Spleen (tissue), 11 donors: ENCODE results near the gene KCNK5. TPM values are rescaled to one million over a fixed set of nuclear protein-coding genes. Genes with fewer than 3 reads are reported as not detected.
A peak's percentile ranks its signal among the peaks of the same experiment; 100 is the strongest.

Experiments used
- DNase-seq: peaks from one replicate; pipeline ENCODE4 v3.0.0-alpha.2; 2020
- H3K27ac ChIP-seq, 8 donors: fragments of 200-600 bp; sonication (generic) in 7 of 8; 1 replicate in 4 of 8; 2 replicates in 4 of 8; pipeline versions ENCODE4 v1.5.0 to v1.8.0; 2016 to 2021; ENCODE audit warnings: inconsistent platforms in 4 of 8, mild to moderate bottlenecking in 4 of 8, moderate library complexity in 1 of 8
- H3K27me3 ChIP-seq, 7 donors: fragments of 200-600 bp; sonication (generic) in 6 of 7; replicated peaks in 1 of 7; 1 replicate in 4 of 7; 2 replicates in 3 of 7; pipeline versions ENCODE4 v1.5.0 to v1.8.0; 2016 to 2021; ENCODE audit warnings: inconsistent platforms in 3 of 7, mild to moderate bottlenecking in 1 of 7
- H3K36me3 ChIP-seq, 6 donors: fragments of 200-600 bp; sonication (generic) in 5 of 6; 1 replicate in 4 of 6; 2 replicates in 2 of 6; pipeline versions ENCODE4 v1.5.0 to v1.8.0; 2016 to 2021; ENCODE audit warnings: inconsistent platforms in 2 of 6
- H3K4me1 ChIP-seq, 6 donors: fragments of 200-600 bp; sonication (generic) in 5 of 6; 1 replicate in 3 of 6; 2 replicates in 3 of 6; pipeline versions ENCODE4 v1.5.0 to v1.8.0; 2016 to 2021; ENCODE audit warnings: inconsistent platforms in 3 of 6
- H3K4me3 ChIP-seq, 8 donors: fragments of 200-600 bp; sonication (generic) in 7 of 8; 1 replicate in 4 of 8; 2 replicates in 4 of 8; pipeline versions ENCODE4 v1.5.0 to v1.8.0; 2016 to 2021; ENCODE audit warnings: inconsistent platforms in 4 of 8, mild to moderate bottlenecking in 4 of 8, moderate library complexity in 2 of 8
- H3K9me3 ChIP-seq, 8 donors: fragments of 200-600 bp; sonication (generic) in 7 of 8; 1 replicate in 4 of 8; 2 replicates in 4 of 8; pipeline versions ENCODE4 v1.5.0 to v1.8.0; 2016 to 2021; ENCODE audit warnings: inconsistent platforms in 4 of 8
- CTCF ChIP-seq, 11 experiments: fragments of 200-600 bp in 7 of 11; fragments of 450-650 bp in 4 of 11; sonication (generic) in 4 of 11; IDR thresholded peaks in 8 of 11; conservative IDR thresholded peaks in 3 of 11; 1 replicate in 7 of 11; 2 replicates in 4 of 11; pipeline versions ENCODE4 v1.4.0 to v1.8.0; 2016 to 2021; ENCODE audit warnings: antibody characterized with exemption in 11 of 11, inconsistent platforms in 4 of 11, mild to moderate bottlenecking in 1 of 11
- POLR2A ChIP-seq, 3 donors: fragments of 450-650 bp; IDR thresholded peaks; one replicate each; pipeline ENCODE4 v1.5.1; 2017; ENCODE audit warnings: antibody characterized with exemption in 3 of 3, mild to moderate bottlenecking in 1 of 3
- POLR2AphosphoS5 ChIP-seq, 3 donors: sonication (generic); formaldehyde crosslinking; IDR thresholded peaks; one replicate each; pipeline ENCODE4 v1.5.1; 2017; ENCODE audit warnings: antibody characterized with exemption in 3 of 3
- WGBS, 5 donors: extraction: QIAGEN DNeasy Blood & Tissue Kit in 3 of 5; methylation state at CpG; one replicate each; pipeline versions ENCODE4 v1.1.5 to v1.1.7; 2013 to 2018; 5-methylcytosine and 5-hydroxymethylcytosine counted together
- intact Hi-C: fragments of 100-400 bp; cut with DNase I; formaldehyde crosslinking; loops from one replicate; pipeline ENCODE4 v1.15.0; 2023; ENCODE audit warnings: low total_unique reads
- polyA plus RNA-seq, 3 donors: library from polyadenylated mRNA; stranded (reverse); fragments of 200-250 nt; gene quantifications; one replicate each; pipeline ENCODE4 v1.2.1, GENCODE V29; 2013
- total RNA-seq, 7 donors: library from RNA; depleted of rRNA in 3 of 7; stranded (reverse); fragments of >200 nt in 3 of 7; fragmentation: NEBNext Ultra II Directional in 4 of 7; extraction: Animal tissue kit (Norgen Biotek cat#: 25700) in 4 of 7; gene quantifications; one replicate each; pipeline versions ENCODE4 v1.1.0 to v1.2.1, GENCODE V29; 2016 to 2021
- donor health status: healthy with polysubstance abuse.
- donor health status: DM: no; HTN: no; CAD: no; lungs with moderate emphysema.
- donor health status: DM: no; HTN: no; CAD: no.
- donor health status: Bipolar disorder and iron deficiency.
- donor health status: healthy.
- donor health status: DM: no; HTN: no; CAD: no.
- donor health status: DM: yes; HTN: yes; CAD: no.

KCNK5 gene
- total and polyA plus RNA-seq, 10 donors, result 0.52 to 5.9 (median 3.2) TPM

DNA sequence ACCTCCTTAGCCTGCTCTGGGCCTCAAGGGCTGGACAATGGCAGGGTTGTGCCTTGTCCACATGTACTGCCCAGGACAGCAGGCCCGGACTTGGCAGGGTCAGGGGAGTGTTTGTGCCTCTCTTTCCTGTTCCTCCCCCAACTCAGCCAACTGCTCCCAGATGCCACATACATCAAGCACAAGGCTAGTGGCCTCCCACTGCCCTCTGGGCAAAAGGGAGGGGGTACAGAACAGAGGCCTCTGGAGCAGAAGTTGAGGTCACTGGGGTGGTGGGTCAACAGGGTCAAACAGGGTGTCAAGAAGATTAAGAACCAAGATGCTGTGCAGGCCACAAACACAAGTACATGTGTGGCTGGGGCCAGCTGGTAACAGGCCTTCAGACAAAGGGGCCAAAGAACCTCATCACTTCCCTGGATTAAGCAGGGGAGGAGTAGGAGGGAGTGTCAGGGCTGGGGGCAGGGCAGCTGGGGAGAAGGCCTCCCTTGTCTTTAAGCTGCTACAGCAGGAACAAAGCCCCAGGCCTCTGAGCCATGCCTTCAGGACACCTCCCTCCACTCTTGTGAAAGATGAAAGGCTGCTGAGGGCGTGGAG is 36.0 kb downstream of the KCNK5 start:
- Histone ChIP-seq H3K27me3 (no peaks in the 10 kb centered on the region), H3K9me3 (no peaks in the 10 kb centered on the region), H3K27ac (no peak overlapping the region), H3K36me3 (peaks cover 0 to 53% (median 4%) of the 10 kb centered on the region in 6 donors), H3K4me3 (no peak overlapping the region), H3K4me1 (peaks cover 0 to 17% (median 4%) of the 10 kb centered on the region in 6 donors)
- intact Hi-C loops, result no loop called here
- WGBS, 5 donors, result 63 to 100% (median 81%) methylated on average over 1 to 2 of the region's 2 CpGs
- DNase-seq, result no peak
- no peak for TF ChIP-seq POLR2AphosphoS5 (IDR thresholded peaks at IDR 0.05)
- TF ChIP-seq CTCF (IDR thresholded peaks at IDR 0.05 in 8 of 11, conservative IDR thresholded peaks at IDR 0.05 in 3 of 11), result no peak
- no peak for TF ChIP-seq POLR2A (IDR thresholded peaks at IDR 0.05)

GRCh38 chr6:39192736-39193135 is 36.5 kb downstream of the KCNK5 start:
- 87 to 95% (median 89%) methylated on average over 6 of the region's 6 CpGs for WGBS, 5 donors
- Histone ChIP-seq H3K36me3 (peaks cover 0 to 53% (median 4%) of the 10 kb centered on the region in 6 donors), H3K4me3 (no peak overlapping the region), H3K27me3 (no peaks in the 10 kb centered on the region), H3K9me3 (no peaks in the 10 kb centered on the region), H3K27ac (no peak overlapping the region), H3K4me1 (peaks cover 0 to 12% (median 3%) of the 10 kb centered on the region in 6 donors)
- intact Hi-C loops, result no loop called here
- DNase-seq, result no peak
- TF ChIP-seq POLR2AphosphoS5 (IDR thresholded peaks at IDR 0.05) (no peak), POLR2A (IDR thresholded peaks at IDR 0.05) (no peak), CTCF (IDR thresholded peaks at IDR 0.05 in 8 of 11, conservative IDR thresholded peaks at IDR 0.05 in 3 of 11) (no peak)

DNA sequence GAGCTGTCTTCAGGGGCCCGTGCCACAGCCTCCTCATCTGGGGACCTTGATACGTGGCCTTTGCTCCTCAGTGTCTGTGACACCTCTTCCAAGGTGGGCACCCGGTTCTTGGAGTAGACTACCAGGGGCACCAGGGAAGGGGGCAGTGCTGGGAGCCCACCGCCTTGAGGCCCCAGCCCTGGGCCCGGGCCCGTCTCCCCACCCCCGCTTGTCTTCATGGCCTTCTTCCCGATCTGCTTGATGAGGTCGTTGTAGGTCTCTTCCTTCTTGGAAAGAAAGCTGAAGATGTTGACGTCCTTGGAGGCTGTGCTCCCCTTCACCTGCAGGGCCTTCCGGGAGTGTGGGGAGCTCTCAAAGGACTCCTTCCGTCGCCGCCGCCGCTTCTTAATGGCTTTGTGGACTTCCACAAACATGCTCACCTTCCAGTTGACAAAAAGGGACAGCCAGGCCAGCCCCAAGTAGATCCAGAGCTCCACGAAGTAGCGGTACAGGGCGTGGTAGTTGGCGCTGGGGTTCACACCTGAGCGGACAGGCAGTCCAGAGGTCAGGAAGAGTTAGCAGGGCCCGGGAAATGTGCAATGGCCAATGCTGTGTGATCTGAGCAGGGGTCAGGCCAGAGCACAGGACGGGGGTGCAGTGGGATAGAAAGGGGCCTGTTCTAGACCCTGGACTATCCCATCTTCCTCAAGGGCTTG is 37.9 kb downstream of the KCNK5 start:
- WGBS, 5 donors, result 92 to 99% (median 94%) methylated on average over 20 to 23 of the region's 23 CpGs
- intact Hi-C loops, result no loop called here
- no peaks in the 10 kb centered on the region for H3K9me3 ChIP-seq
- no peak for DNase-seq
- H3K27ac ChIP-seq, result no peak overlapping the region
- H3K36me3 ChIP-seq, result peaks cover 0 to 59% (median 4%) of the 10 kb centered on the region in 6 donors
- no peak for TF ChIP-seq POLR2A (IDR thresholded peaks at IDR 0.05)
- no peak for TF ChIP-seq POLR2AphosphoS5 (IDR thresholded peaks at IDR 0.05)
- no peak for TF ChIP-seq CTCF (IDR thresholded peaks at IDR 0.05 in 8 of 11, conservative IDR thresholded peaks at IDR 0.05 in 3 of 11)
- H3K27me3 ChIP-seq, result no peaks in the 10 kb centered on the region
- H3K4me3 ChIP-seq, result no peak overlapping the region
- peaks cover 0 to 3% (median 0%) of the 10 kb centered on the region in 6 donors for H3K4me1 ChIP-seq

DNA sequence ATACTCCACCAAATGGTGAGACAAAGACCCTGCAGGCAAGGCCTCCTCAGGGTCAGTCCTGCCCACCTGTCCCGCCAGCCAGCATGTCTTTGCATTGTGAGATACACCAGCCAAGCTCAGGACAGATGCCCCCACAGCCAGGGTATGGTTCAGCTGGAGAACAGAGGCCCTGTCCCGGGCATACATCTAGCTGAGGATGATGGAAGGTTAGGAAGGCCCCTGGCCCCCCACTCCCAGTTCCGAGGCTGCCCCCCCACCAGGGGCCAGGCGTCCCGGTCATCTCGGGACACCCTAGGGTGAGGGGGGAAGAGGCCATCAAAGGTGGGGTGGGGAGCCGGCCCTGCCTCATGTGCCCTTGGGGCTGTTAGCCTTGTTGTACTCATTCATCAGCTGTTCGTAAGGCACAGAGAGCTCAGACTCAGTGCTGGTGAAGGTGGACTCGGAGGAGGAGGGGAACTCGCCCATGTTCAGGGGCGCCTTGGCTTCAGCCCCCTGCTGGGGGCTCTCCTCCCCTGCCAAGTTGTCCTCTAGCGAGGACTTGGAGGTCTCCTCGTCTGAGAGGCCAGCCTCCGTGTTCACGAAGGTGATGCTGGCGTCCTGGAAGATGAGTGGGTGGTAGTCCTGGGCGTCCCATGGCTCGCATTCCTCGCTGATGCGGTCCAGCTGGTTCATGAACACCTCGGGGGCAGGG is 38.6 kb downstream of the KCNK5 start:
- peak in 1 of 3 donors; percentile 8 for TF ChIP-seq POLR2AphosphoS5 (IDR thresholded peaks at IDR 0.05)
- TF ChIP-seq CTCF (IDR thresholded peaks at IDR 0.05 in 8 of 11, conservative IDR thresholded peaks at IDR 0.05 in 3 of 11), result no peak
- H3K36me3 ChIP-seq, result peaks cover 0 to 64% (median 4%) of the 10 kb centered on the region in 6 donors
- no peak for DNase-seq
- H3K4me3 ChIP-seq, result no peak overlapping the region
- no peaks in the 10 kb centered on the region for H3K27me3 ChIP-seq
- H3K4me1 ChIP-seq, result peaks cover 0 to 3% (median 0%) of the 10 kb centered on the region in 6 donors
- no peak overlapping the region for H3K27ac ChIP-seq
- no peaks in the 10 kb centered on the region for H3K9me3 ChIP-seq
- 92 to 95% (median 93%) methylated on average over 13 to 21 of the region's 21 CpGs for WGBS, 5 donors
- intact Hi-C loops, result no loop called here
